Activated naive CD8-positive, alpha-beta T cell (primary cell): ENCODE measurements around the gene ECHDC1.
"Not testable (repeated sequence)": the region's sequence is repeated elsewhere in the genome, so short reads cannot be mapped to it uniquely, and the experiment has no call there.

Experiments
- H3K27ac Mint-ChIP-seq: one replicate; pipeline ENCODE4 v1.8.0; 2021; ENCODE audit warnings: mixed read lengths
- H3K27me3 Mint-ChIP-seq: one replicate; pipeline ENCODE4 v1.8.0; 2021; ENCODE audit warnings: mixed read lengths
- H3K36me3 Mint-ChIP-seq: one replicate; pipeline ENCODE4 v1.8.0; 2021; ENCODE audit warnings: mixed read lengths
- H3K4me1 Mint-ChIP-seq: one replicate; pipeline ENCODE4 v1.8.0; 2021; ENCODE audit warnings: low read depth, mixed read lengths
- H3K4me3 Mint-ChIP-seq: one replicate; pipeline ENCODE4 v1.8.0; 2021; ENCODE audit warnings: mild to moderate bottlenecking, mixed read lengths
- H3K9me3 Mint-ChIP-seq: one replicate; pipeline ENCODE4 v1.8.0; 2021; ENCODE audit warnings: low read depth, mixed read lengths

Gene ECHDC1

DNA sequence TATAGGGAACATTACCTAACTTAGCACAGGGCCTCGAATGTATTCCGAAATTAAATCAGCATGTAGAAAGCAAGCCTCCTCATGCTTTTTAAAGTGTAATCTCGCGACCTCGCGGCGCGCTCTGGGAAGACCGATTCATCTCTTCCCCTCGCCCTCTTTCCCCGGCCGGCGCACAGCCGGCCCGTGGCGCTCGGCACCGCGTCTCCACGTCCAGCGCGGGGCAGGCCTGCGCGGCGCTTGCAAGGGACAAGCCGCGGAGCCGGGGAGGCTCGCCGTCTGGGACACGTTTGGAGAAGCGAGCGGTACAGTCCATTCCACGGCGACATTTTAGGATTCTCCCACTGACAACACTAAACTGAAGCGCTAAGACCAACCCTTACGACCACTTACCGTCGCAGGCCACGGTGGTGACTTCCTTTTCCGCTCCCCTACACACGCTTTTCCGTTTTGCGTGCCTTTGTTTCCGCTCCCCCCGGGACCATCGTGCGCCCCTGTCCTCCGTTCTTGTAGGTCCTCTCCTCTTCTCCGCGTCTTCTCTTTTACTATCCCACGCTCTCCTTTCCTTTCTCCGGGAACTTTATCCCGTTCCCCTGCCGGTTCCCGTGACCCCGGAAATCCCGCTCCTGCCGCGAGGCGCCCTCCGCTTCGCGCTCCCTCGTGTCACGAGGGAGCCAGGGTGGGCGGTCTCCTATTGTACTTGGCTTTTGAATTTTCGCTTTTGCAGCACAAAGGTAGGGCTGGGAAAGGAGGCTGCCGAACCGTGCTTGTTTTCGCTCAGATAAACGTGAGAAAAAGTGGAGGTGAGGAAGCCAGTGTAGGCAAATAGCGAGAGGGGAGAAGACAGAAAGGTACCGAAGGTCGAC lies at the start of gene ECHDC1:
Gene ECHDC1, minus strand, starts transcription at position 664 of the 863 bp plus-strand sequence. CDS start 12,581 bp downstream, outside the sequence.
- peaks cover 14% of the 10 kb centered on the region for H3K4me1 Mint-ChIP-seq
- no peak within 1 kb of the TSS for H3K27ac Mint-ChIP-seq
- peaks cover 4% of the 10 kb centered on the region for H3K36me3 Mint-ChIP-seq
- no peaks in the 10 kb centered on the region for H3K27me3 Mint-ChIP-seq
- H3K9me3 Mint-ChIP-seq: no peaks in the 10 kb centered on the region
- H3K4me3 Mint-ChIP-seq: no peak within 1 kb of the TSS

DNA sequence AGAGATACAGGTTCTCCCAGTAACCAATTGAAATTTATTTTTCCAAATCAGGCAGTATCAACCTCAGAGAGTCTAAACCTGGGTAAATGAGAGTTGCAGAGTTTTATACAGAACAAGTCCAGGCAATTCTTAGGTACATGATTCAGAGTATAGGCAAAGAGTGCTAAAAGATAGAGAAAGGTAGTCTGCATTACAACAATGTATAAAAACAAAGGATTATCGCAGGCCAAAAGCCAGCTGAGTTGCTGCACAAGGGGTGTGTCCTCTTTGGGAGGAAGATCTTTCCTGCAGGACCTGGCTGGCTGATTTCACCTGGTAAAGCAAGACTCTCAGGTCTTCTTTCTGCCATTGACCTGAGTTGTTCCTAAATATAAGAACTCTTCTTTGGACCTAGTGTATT lies 48.9 kb upstream of the ECHDC1 start:
- H3K27me3 Mint-ChIP-seq: peaks cover 3% of the 10 kb centered on the region
- H3K36me3 Mint-ChIP-seq: peaks cover 2% of the 10 kb centered on the region
- no peaks in the 10 kb centered on the region for H3K9me3 Mint-ChIP-seq
- H3K27ac Mint-ChIP-seq: no peak overlapping the region
- H3K4me1 Mint-ChIP-seq: no peaks in the 10 kb centered on the region
- no peak overlapping the region for H3K4me3 Mint-ChIP-seq

GRCh38 chr6:127391094-127391953 lies 47.9 kb upstream of the ECHDC1 start:
- Mint-ChIP-seq H3K4me3 (no peak overlapping the region), H3K4me1 (no peaks in the 10 kb centered on the region), H3K27ac (no peak overlapping the region), H3K27me3 (peaks cover 3% of the 10 kb centered on the region), H3K9me3 (no peaks in the 10 kb centered on the region), H3K36me3 (peaks cover 2% of the 10 kb centered on the region)

- H3K27ac Mint-ChIP-seq: no peak overlapping the region
- no peaks in the 10 kb centered on the region for H3K4me1 Mint-ChIP-seq
- H3K9me3 Mint-ChIP-seq: no peaks in the 10 kb centered on the region
- no peak overlapping the region for H3K4me3 Mint-ChIP-seq
- peaks cover 2% of the 10 kb centered on the region for H3K36me3 Mint-ChIP-seq
- H3K27me3 Mint-ChIP-seq: peaks cover 3% of the 10 kb centered on the region
Observed at GRCh38 chr6:127389706-127390105, 46.3 kb upstream of the ECHDC1 start.

- no peaks in the 10 kb centered on the region for H3K4me1 Mint-ChIP-seq
- peaks cover 3% of the 10 kb centered on the region for H3K27me3 Mint-ChIP-seq
- no peaks in the 10 kb centered on the region for H3K9me3 Mint-ChIP-seq
- H3K36me3 Mint-ChIP-seq: peaks cover 2% of the 10 kb centered on the region
- no peak overlapping the region for H3K27ac Mint-ChIP-seq
- no peak overlapping the region for H3K4me3 Mint-ChIP-seq
Observed at GRCh38 chr6:127385668-127386430, 42.4 kb upstream of the ECHDC1 start.

DNA sequence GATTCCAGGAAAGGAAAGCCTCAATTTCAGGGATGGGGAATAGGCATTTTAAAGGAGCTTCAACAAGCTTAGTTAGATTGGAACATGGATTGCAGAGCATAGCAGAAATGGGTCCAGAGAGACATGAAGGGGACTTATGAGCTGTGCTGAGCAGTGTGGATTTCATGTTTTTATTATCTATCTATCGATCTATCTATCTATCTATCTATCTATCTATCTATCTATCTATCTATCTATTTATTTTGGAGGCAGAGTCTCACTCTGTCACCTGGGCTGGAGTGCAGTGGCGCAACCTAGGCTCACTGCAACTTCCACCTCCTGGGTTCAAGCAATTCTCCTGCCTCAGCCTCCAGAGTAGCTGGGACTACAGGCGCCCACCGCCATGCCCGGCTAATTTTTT lies 41.4 kb upstream of the ECHDC1 start:
- H3K4me3 Mint-ChIP-seq, H3K4me1 Mint-ChIP-seq, H3K27ac Mint-ChIP-seq, H3K27me3 Mint-ChIP-seq, H3K9me3 Mint-ChIP-seq, H3K36me3 Mint-ChIP-seq: not testable (repeated sequence)

DNA sequence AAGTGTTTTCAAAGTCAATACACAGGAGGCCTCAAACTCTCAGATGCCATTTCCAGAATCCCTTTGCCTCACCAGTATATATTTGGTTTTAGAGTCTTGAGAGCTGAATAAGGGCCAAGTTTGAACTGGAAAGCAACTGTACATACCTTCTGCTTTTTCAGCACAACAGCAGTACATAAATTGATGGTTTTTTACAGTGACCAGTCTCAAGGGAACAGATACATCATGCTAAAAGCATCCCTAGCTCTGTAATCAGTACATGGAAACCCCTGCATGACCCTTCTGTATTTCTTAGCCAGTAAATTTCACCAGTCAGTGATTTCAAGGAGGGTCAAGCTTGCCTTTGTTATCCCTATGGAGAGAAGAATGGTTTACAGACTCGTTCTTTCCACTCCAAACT lies 40.6 kb upstream of the ECHDC1 start:
- no peak overlapping the region for H3K27ac Mint-ChIP-seq
- H3K36me3 Mint-ChIP-seq: peaks cover 7% of the 10 kb centered on the region
- H3K27me3 Mint-ChIP-seq: no peaks in the 10 kb centered on the region
- no peaks in the 10 kb centered on the region for H3K4me1 Mint-ChIP-seq
- no peak overlapping the region for H3K4me3 Mint-ChIP-seq
- H3K9me3 Mint-ChIP-seq: no peaks in the 10 kb centered on the region

DNA sequence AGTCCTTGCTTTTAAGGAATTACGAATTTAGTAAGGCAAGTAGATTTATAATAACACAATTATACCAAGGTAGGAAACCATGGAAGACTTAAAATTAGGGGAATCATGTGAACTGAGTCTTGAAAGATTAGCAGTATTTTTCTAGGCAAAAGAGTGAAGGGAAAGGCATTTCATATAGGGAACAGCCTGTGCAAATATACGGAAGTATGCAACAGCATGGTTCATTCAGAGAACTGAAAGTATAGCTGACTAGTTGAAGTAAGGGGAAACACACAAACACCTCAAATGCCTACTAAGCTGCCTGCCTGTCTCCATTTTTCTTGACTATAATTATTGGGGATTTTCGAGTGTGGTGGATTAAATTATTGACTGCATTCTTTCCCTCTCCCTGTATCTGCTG lies 39.0 kb upstream of the ECHDC1 start:
- H3K27ac Mint-ChIP-seq: no peak overlapping the region
- peaks cover 5% of the 10 kb centered on the region for H3K36me3 Mint-ChIP-seq
- no peaks in the 10 kb centered on the region for H3K27me3 Mint-ChIP-seq
- no peaks in the 10 kb centered on the region for H3K4me1 Mint-ChIP-seq
- no peak overlapping the region for H3K4me3 Mint-ChIP-seq
- no peaks in the 10 kb centered on the region for H3K9me3 Mint-ChIP-seq

DNA sequence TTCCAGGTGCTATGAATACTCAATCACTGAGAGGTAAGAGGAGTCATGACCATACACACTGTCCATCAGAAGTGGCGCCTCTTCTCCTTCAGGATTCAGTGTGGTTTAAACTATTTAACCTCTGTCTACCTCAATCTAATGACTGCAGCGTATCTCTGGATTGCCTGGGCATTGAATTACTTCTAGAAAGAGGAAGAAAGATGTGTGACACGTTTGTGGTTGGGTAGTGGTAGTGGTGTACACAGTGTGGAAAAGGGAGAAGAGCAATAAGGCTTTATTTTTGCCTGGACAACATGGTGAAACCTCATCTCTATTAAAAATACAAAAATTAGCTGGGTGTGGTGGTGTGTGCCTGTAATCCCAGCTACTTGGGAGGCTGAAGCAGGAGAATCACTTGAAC lies 38.0 kb upstream of the ECHDC1 start:
- Mint-ChIP-seq H3K36me3 (peaks cover 5% of the 10 kb centered on the region), H3K4me3 (no peak overlapping the region), H3K27ac (no peak overlapping the region), H3K4me1 (no peaks in the 10 kb centered on the region), H3K9me3 (no peaks in the 10 kb centered on the region), H3K27me3 (no peaks in the 10 kb centered on the region)

GRCh38 chr6:127376685-127377084 lies 33.3 kb upstream of the ECHDC1 start:
- Mint-ChIP-seq H3K9me3 (peaks cover 4% of the 10 kb centered on the region), H3K36me3 (peaks cover 5% of the 10 kb centered on the region), H3K27me3 (no peaks in the 10 kb centered on the region), H3K4me3 (no peak overlapping the region), H3K27ac (no peak overlapping the region), H3K4me1 (no peaks in the 10 kb centered on the region)

DNA sequence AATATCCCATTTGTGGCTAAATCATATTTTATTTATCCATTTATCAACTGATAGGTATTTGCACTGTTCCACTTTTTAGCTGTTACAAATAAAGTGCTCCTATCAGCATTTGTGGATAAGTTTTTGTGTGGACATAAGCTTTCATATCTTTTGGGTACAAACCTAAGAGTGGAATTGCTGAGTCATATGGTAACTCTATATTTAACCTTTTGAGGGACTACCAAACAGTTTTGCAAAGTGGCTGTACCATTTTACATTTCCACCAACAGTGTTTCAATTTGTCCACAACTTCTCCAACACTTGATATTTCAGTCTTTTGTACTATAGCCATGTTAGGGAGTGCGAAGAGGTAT lies 23.6 kb upstream of the ECHDC1 start:
- Mint-ChIP-seq H3K4me1 (no peaks in the 10 kb centered on the region), H3K9me3 (peaks cover 16% of the 10 kb centered on the region), H3K36me3 (peaks cover 5% of the 10 kb centered on the region), H3K27me3 (no peaks in the 10 kb centered on the region), H3K27ac (no peak overlapping the region), H3K4me3 (no peak overlapping the region)

DNA sequence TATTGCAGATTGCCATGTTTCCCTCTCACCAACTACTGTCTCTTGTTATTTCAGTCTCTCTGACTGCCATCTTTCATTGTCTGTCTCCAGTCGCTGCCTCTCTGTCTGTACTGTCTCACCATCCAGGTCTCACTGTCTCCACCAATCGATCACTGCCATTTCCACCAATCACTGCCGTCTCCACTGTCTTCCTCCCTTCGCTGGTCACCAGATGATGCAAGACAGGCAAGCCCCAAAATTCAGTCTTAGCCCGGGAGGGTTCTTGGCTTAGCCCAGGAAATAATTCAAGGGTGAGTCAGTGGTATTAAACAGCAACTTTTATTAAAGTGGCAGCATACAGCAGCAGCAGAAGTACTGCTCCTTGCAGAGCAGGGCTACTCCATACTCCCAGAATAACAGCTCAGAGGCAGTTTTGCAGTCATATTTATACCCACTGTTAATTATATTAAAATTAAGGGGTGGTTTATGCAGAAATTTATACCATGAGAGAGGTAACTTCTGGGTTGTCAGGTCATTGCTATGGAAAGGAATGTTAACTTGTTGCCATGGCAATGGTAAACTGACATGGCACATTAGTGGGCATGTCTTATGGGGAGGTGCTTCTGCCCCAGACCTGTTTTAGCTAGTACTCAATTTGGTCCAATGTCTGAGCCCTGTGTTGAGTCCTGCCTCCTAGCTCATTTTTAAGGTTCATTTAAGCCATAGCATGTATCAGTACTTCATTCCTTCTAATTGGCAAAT lies 23.0 kb upstream of the ECHDC1 start:
- H3K27me3 Mint-ChIP-seq: no peaks in the 10 kb centered on the region
- H3K27ac Mint-ChIP-seq: no peak overlapping the region
- no peak overlapping the region for H3K4me3 Mint-ChIP-seq
- peaks cover 4% of the 10 kb centered on the region for H3K36me3 Mint-ChIP-seq
- peaks cover 10% of the 10 kb centered on the region for H3K9me3 Mint-ChIP-seq
- no peaks in the 10 kb centered on the region for H3K4me1 Mint-ChIP-seq

DNA sequence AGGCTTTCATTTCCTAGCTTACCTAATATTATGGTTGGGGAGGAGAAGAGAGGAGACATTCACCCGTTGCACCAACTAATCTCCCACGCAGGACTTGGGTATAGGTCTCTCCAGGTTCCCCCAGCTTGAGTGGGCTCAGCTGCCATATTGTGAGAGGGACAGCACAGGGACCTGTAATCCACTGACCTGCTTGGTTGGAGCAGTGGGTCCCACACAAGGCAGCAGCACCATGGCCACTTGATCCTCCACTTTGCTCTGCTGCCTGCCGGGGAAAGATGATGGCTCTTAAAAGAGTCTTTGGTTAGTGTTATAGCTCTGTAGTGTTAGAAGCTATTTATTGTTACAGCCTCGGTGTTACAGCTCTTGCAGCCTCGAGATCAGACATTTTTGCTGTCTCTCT lies 22.5 kb upstream of the ECHDC1 start:
- H3K36me3 Mint-ChIP-seq: peaks cover 3% of the 10 kb centered on the region
- H3K4me1 Mint-ChIP-seq: no peaks in the 10 kb centered on the region
- H3K4me3 Mint-ChIP-seq: no peak overlapping the region
- H3K27ac Mint-ChIP-seq: no peak overlapping the region
- H3K9me3 Mint-ChIP-seq: peaks cover 7% of the 10 kb centered on the region
- no peaks in the 10 kb centered on the region for H3K27me3 Mint-ChIP-seq

DNA sequence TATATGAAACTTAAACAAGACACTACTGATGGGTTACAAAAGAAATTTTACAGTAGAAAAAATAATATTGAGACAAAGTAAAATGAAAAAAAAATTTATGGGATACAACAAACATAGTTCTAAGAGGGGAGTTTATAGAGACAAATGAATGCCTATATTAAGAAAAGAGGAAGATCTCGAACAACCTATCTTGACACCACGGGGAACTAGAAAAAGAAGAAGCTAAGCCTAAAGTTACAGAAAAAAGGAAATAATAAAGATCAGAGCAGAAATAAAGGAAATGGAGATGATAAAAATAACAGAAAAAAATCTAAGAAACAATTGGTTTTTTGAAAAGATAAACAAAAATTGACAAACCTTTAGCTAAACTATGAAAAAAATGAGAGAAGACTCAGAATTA lies 9.1 kb upstream of the ECHDC1 start:
- H3K27me3 Mint-ChIP-seq: no peaks in the 10 kb centered on the region
- H3K27ac Mint-ChIP-seq: no peak overlapping the region
- peaks cover 35% of the 10 kb centered on the region for H3K9me3 Mint-ChIP-seq
- H3K4me3 Mint-ChIP-seq: no peak overlapping the region
- H3K36me3 Mint-ChIP-seq: peaks cover 17% of the 10 kb centered on the region
- no peaks in the 10 kb centered on the region for H3K4me1 Mint-ChIP-seq
